ENCODE results near the gene NANOG.
"Not testable (repeated sequence)": the region's sequence is repeated elsewhere in the genome, so short reads cannot be mapped to it uniquely, and the experiment has no call there.

NANOG gene

DNA sequence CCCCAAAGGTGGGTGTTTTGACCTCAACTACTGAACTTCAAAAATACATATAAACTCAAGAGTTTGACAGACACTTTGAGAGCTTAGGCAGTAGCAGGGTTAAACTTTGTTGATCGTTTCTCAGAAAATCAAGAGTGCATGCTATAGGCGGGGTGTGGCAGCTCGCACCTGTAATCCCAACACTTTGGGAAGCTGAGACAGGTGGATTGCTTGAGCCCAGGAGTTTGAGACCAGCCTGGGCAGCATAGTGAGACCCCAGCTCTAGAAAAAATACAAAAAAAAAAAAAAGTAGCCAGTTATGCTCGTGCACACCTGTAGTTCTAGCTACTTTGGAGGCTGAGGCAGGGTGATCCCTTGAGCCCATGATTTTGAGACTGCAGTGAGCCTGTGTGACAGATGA, 12.3 kb downstream of the NANOG start:
- DNase-seq (ENCODE audit: low read depth in 3 of 3, low spot score in 1 of 3): no peak

DNA sequence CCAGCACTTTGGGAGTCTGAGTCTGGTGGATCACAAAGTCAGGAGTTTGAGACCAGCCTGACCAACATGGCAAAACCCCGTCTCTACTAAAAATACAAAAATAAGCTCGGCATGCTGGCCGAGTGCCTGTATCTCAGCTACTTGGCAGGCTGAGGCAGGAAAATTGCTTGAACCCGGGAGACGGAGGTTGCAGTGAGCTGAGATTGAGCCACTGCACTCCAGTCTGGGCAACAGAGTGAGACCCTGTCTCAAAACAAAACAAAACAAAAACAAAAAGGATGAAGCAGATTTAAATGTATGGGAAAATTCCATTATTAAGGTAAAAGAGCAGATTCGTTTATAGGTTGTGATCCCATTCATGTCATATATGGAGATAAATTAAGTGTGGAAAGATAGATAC, 17.1 kb downstream of the NANOG start:
- DNase-seq (ENCODE audit: low read depth in 3 of 3, low spot score in 1 of 3): not testable (repeated sequence)

DNA sequence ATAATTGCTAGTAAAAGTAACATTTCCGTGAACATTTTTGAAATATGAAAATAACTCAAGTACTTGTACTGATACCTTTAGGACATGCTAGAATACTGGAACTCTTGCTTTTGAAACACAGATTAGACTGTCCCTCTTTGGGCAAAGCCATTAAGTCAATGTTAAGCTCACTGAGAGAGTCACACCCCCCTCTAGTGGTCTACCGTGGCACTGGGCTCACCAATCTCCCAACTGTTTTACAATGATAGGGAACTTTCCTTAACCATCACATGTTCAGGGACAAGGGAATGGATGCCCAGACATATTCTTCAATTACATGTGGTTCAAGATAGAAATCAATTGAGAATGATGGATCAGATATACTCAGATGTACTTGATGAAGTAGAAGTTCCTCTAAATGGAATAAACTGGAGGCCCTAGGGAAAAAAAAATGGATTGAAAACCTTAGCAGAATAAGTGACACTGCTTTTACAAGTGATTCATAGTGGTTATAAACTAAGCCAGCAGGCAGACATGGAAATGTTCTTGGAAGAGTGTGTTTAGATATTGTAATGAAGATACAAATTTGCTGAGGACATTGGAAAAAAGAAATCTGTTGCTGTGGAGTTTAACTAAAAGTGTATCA, 17.8 kb downstream of the NANOG start:
- DNase-seq (ENCODE audit: low read depth in 3 of 3, low spot score in 1 of 3): peak; percentile 6 to 48 (median 13)

DNA sequence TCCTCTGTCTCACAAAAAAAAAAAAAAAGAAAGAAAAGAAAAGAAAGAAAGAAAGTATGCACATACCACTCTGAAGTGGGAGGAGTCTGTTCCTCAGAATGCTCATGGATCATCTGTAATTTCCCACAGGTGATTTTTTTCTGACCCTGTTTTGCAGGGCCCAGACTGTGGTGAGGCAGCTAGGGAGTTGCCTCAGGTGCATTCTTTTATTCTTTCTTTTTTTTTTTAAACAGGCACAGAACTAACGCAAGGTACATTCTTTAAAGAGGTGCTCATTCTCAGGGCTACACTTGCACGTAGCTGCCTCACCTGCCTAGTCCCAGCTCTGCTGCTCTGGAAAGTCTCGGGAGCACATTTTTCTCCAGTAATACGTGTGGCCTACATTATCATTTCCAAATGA, 36.6 kb downstream of the NANOG start:
- DNase-seq (ENCODE audit: low read depth in 3 of 3, low spot score in 1 of 3): not testable (repeated sequence)

DNA sequence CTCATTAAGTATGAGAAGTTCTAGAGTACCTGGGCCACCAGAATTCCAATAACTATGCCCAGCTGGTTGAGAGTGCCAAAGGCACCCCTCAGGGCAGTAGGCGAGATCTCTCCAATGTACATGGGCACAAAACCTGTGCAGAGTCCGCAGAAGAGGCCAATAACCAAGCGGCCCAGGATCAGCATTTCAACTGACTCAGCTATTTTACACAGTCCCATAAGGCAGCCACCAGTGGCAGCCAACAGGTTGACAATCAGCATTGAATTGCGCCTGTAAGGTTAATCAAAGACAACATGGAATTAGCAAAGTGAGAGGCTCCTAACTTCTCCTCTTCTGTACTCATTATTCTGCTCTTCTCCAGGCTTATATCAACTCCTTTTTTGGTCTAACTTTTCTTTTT, 40.5 kb downstream of the NANOG start:
- DNase-seq (ENCODE audit: low read depth in 3 of 3, low spot score in 1 of 3): not testable (repeated sequence)

DNA sequence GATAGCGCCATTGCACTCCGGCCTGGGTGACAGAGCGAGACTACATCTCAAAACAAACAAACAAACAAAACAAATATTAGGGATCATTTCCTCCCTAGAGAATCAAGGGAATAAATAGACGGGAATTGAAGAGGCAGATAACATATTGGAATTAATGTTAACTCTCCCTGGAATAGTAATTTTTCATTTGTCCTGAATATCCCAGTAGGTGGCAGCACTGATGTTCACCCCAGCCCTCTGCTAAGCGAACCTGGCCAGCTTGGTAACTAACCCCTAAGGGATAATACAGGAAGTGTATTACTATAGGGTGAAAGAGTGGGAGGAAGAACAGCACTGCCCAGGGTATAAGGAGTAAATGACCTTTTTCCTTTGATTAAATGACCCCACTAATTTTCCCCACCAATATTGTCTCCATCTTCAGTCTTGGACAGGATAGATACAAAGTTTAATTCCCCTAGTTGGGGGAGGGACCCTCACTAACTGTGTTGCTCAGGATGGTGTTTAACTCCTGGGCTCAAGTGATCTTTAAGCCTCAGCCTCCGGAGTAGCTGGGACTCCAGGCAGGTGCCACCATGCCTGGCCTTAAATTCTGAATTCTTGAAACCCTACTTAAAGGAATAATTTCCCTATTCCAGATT, 43.0 kb downstream of the NANOG start:
- peak in 1 of 3 donors; percentile 3 for DNase-seq (ENCODE audit: low read depth in 3 of 3, low spot score in 1 of 3)

DNA sequence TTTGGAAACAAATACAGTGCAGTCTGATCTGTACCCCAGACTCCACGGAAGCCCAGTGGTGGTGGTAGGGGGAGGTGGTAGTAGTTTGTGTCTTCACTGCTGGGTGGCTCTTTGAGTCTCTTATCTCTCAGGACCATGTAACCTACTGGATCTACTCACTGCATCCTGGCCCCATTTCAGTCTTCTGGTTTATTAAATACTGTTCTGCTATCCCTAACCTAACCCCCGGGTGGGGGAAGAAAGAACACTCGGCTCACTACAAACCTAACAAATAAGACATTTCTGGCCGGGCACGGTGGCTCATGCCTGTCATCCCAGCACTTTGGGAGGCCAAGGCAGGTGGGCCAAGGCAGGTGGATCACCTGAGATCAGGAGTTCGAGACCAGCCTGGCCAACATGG, 44.0 kb downstream of the NANOG start:
- not testable (repeated sequence) for DNase-seq (ENCODE audit: low read depth in 3 of 3, low spot score in 1 of 3)

DNA sequence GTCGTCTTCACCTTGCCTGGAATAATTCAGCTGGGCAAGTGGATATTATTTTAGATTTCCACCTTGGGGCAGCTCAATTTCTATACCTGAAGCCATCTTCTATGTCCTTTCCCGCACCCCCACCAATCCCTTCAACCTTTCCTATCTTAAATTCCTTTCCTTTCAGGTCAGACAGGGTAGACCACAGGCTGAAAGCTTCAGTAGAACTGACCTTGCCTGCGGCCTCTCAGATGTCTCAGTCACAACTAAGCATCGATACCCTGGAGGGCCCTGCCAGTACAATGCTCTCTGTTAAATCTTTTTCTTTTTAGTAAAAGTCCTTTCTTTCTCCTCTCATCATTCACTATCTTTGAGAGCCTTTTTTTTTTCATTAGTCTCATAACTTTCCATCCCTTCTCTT, 44.6 kb downstream of the NANOG start:
- no peak for DNase-seq (ENCODE audit: low read depth in 3 of 3, low spot score in 1 of 3)

DNA sequence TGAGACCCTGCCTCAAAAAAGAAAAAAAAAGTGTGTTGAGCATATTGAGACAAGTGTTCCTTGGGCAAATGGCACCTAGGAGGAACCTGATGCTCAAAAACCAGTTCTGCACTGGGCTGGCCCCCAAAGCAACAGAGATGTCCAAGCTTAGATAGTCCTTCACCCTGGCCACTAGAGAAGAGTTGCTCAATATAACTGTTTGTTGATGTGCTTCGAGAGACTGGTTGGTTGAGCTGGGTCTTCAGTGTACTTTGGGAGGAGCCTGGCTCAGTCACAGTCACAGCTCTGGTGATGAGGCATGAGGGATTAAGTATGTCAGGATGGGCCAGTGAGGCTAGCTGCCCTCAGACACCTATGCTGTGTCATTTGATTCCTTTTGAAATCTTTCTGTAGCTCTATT, 45.5 kb downstream of the NANOG start:
- no peak for DNase-seq (ENCODE audit: low read depth in 3 of 3, low spot score in 1 of 3)

DNA sequence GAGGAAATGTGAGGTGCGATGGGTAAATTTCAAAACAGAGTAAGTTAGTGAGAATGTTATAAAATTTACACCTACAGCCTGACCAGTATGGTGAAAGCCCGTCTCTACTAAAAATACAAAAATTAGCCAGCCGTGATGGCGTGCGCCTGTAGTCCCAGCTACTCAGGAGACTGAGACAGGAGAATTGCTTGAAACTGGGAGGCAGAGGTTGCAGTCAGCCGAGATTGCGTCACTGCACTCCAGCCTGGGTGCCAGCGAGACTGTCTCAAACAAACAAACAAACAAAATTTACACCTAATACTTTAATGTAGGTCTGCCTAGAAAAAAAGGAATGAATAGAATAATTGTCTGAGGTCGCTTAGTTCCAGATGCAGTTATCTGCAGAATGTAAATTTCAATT, 45.9 kb downstream of the NANOG start:
- no peak for DNase-seq (ENCODE audit: low read depth in 3 of 3, low spot score in 1 of 3)

DNA sequence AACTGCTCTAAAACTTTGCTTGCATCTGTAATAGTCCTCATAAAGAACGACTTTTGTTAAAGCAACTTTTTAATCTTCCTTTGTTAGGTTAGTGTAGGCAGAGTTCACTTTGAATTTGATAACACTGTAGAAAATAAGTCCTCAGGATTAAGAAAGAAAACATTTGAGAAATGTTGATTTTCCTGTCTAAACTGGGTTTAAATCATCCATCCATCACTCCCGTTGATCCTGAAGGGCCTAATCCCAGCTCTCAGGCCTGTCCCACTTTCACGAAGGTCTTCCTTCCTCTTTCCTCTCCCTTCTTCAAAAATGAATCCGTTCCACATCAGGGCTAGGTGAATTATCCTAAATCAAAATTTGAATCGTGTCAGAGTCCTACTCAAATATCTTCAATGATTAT, 46.6 kb downstream of the NANOG start:
- DNase-seq (ENCODE audit: low read depth in 3 of 3, low spot score in 1 of 3): no peak

DNA sequence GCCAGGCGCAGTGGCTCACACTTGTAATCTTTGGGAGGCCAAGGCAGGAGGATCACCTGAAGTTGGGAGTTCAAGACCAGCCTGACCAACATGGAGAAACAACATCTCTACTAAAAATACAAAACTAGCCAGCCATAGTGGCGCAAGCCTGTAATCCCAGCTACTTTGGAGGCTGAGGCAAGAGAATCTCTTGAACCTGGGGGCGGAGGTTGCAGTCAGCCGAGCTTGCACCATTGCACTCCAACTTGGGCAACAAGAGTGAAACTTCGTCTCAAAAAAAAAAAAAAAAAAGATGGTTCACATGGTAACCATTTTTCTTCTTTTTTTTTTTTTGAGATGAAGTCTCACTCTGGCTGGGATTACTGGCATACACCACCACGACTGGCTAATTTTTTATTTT, 48.2 kb downstream of the NANOG start:
- DNase-seq (ENCODE audit: low read depth in 3 of 3, low spot score in 1 of 3): no peak

DNA sequence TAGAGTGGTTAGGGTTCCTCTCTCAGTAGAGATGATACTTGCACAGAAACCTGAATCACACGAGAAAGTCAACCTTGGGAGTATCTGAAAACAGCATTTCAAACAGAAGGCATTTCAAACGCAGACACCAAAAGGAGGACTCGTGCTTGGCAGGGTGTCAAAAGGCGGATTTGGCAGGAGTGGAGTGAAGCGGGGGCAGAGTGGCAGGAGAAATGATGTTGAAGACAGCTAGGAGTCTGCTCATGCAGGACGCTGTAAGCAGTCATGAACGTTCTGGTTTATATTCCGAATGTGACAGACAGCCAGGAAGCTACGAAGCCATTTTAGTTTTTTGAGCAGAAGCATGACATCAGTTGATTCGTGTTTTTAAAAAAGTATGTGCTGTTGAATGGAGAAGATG, 50.0 kb downstream of the NANOG start:
- not testable (repeated sequence) for DNase-seq (ENCODE audit: low read depth in 3 of 3, low spot score in 1 of 3)

DNA sequence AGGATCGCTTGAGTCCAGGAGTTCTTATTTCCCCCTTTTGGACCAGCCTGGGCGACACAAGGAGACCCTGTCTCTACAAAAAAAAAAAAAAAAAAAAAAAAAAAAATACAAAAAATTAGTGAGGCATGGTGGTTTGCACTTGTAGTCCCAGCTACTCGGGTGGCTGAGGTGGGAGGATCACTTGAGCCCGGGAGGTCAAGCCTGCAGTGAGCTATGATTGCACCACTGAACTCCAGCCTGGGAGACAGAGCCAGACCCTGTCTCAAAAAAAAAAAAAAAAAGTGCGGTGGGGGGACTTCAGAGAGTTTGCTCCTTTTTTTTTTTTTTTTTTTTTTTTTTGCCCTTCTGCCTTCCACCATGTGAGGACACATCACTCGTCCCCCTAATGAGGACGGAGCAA, 50.6 kb downstream of the NANOG start:
- not testable (repeated sequence) for DNase-seq (ENCODE audit: low read depth in 3 of 3, low spot score in 1 of 3)

DNA sequence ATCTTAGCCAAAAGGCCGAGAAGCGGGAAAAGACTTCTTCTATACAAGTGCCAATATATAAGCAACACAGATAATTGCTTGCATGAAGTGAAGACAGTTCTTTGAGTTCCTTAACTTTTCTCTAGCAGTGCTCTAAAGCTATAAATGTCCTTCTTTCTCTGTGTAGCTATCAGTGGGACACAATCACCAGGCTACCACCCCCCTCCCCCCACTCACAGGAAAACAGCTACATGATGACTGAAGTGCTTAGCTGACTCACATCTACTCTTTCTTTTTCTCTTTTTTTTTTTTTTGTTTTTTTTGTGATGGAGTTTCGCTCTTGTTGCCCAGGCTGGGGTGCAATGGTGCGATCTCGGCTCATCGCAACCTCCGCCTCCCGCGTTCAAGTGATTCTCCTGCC, 53.2 kb downstream of the NANOG start:
- DNase-seq (ENCODE audit: low read depth in 3 of 3, low spot score in 1 of 3): not testable (repeated sequence)

DNA sequence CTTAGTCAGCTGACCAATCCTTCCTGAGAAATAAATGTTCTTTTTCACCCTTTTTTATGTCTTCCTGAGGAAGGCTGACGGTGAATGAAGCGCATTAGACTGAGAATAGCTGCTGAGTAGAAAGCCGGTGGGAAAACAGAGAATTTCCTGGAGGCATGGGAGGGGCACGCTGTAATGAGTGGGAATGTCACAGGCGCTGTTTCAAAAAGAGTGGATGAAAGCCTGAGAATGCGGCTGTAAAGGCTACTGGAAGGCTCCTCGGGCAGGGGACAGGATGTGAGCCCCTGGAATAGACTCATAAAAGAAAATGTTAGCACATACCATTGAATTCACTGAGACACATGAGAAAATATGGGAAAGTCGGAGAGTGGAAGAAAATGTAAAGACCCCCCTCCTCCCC, 53.9 kb downstream of the NANOG start:
- DNase-seq (ENCODE audit: low read depth in 3 of 3, low spot score in 1 of 3): not testable (repeated sequence)

DNA sequence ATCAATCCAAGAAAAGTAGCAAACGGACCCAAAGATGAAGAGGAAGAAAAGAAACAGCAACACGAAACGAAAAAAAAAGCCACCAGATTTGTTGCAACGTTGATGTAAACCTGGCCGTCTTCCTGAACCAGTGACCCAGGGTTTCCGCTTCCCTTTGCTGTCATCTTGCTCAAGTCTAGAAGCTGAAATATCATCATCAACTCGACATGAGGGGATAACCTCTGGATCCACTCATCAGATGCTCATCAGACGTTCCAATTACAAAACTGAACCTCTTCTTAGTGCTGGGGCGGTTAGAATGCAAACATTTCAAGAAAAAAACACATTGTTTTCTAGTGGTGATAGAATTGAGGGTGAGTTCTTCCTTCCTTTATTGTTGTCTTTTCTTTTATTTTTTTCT, 54.4 kb downstream of the NANOG start:
- not testable (repeated sequence) for DNase-seq (ENCODE audit: low read depth in 3 of 3, low spot score in 1 of 3)

DNA sequence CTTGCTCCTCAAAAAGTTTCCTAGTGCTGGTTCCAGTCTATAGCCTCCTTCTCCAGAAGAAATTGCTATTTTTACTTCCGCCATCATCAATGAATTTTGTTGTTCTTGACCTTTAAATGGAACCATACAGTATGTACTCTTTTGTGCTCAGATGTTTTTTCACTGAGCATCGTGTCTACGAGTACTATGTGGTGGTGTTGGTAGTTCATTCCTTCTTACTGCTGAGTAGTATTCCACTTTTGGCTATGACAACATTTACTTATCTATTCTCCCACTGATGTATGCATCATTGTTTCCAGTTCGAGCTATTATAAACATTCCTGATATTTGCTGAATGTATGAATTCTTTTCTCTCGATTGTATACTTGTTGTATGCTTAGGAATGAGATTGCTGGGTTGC, 54.9 kb downstream of the NANOG start:
- no peak for DNase-seq (ENCODE audit: low read depth in 3 of 3, low spot score in 1 of 3)

DNA sequence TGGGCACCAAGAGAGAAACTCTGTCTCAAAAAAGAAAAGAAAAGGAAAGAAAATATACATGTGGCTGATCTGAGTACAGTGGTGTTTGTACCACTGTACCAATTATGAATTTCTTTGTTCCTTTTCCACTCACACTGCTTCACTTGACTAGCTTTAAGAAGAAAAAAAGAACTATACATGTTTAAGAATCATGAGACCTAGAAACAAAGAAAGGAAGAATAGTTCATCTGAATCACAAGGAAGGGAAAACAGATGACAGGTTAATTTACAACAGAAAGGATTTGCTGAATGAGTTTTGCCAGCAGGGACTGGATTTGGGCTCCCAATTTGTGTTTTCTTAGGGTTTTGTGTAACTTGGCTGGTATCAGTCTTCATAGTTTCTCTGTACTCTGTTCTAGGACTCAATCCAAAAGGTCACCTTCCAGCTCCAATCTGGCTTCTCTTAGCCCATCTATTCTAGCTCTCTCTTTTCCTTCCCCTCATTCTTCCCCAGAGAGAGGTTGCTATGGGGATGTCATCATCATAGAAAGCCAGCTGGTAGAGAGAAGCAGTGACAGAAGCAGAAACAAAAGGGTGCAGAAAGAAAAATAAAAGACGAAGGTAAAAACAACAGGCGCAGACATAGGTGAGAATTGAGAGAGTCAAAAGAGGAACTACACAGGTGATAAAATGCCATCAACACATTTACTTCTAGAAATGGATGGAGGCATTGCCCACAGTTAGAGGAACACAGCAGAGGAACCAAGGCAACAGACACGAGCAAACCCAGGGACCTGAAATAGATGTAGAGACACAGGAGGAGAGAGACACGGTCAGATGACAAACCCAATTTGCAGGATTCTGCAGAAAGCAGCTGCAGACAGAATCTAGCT, 58.3 kb downstream of the NANOG start:
- not testable (repeated sequence) for DNase-seq (ENCODE audit: low read depth in 3 of 3, low spot score in 1 of 3)

DNA sequence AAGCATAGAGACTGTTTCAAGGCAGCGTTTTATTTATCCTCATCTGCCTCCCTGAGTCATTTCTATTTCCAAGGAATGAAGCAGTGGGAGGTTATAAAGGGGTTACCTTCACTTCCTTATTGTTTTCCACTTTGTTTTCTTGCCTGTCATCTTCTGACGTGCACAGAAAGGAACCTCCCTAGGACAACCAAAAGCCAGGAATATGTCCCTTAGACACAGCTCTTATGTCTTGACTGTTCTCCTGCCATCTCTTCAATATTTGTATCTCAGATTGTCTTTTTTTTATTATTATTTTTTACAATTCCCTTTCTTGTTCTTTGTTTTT, 58.9 kb downstream of the NANOG start:
- not testable (repeated sequence) for DNase-seq (ENCODE audit: low read depth in 3 of 3, low spot score in 1 of 3)

Measured in stimulated activated CD4-positive, alpha-beta T cell treated with anti-CD3 and anti-CD28 coated beads, TNF-alpha, amount 100 ng/mL, for 1 hour (primary cell).